OCI-LY1 (cell line): Measurements from ENCODE around the gene KCNT1.

ENCODE experiments used
- H2AFZ ChIP-seq: fragments of 200-600 bp; sonication (generic), shearing (Covaris generic); 2 replicates; pipeline ENCODE4 v1.6.0; 2014; ENCODE audit warnings: antibody characterized with exemption, mild to moderate bottlenecking, low read length
- H3F3A ChIP-seq: fragments of 200-600 bp; sonication (generic), shearing (Covaris generic); 2 replicates; pipeline ENCODE4 v1.6.0; 2014; ENCODE audit warnings: mild to moderate bottlenecking, antibody characterized with exemption, low read length, moderate library complexity; ENCODE audit not compliant: insufficient read depth
- H3K27ac ChIP-seq: fragments of 200-600 bp; sonication (generic); 2 replicates; pipeline ENCODE4 v1.5.1; 2014; ENCODE audit warnings: low read length, mixed run types, mild to moderate bottlenecking, low read depth; ENCODE audit not compliant: poor library complexity, severe bottlenecking
- H3K27me3 ChIP-seq: fragments of 200-600 bp; sonication (generic); 2 replicates; pipeline ENCODE4 v1.6.0; 2014; ENCODE audit warnings: antibody characterized with exemption, mild to moderate bottlenecking, low read length, moderate library complexity; ENCODE audit not compliant: insufficient read depth
- H3K36me3 ChIP-seq: fragments of 200-600 bp; sonication (generic); 2 replicates; pipeline ENCODE4 v1.6.1; 2014; ENCODE audit warnings: mild to moderate bottlenecking, antibody characterized with exemption, low read length, moderate library complexity, mixed read lengths; ENCODE audit not compliant: insufficient read depth
- H3K4me1 ChIP-seq: fragments of 200-600 bp; sonication (generic); 2 replicates; pipeline ENCODE4 v1.5.1; 2014; ENCODE audit warnings: mild to moderate bottlenecking, low read length, moderate library complexity; ENCODE audit not compliant: insufficient read depth, severe bottlenecking
- H3K4me2 ChIP-seq: fragments of 200-600 bp; sonication (generic), shearing (Covaris generic); 2 replicates; pipeline ENCODE4 v1.6.1; 2014; ENCODE audit warnings: low read length
- H3K4me3 ChIP-seq: fragments of 200-600 bp; sonication (generic); 2 replicates; pipeline ENCODE4 v1.5.1; 2014; ENCODE audit warnings: low read length, low read depth, mild to moderate bottlenecking, mixed read lengths; ENCODE audit not compliant: poor library complexity, severe bottlenecking
- H3K79me2 ChIP-seq: fragments of 200-600 bp; shearing (Covaris generic); 2 replicates; pipeline ENCODE4 v1.6.1; 2016; ENCODE audit warnings: mixed run types, low read length, mixed read lengths; ENCODE audit not compliant: insufficient read depth
- H3K9ac ChIP-seq: fragments of 200-600 bp; sonication (generic), shearing (Covaris generic); 2 replicates; pipeline ENCODE4 v1.6.1; 2014; ENCODE audit warnings: mild to moderate bottlenecking, low read length, mixed read lengths
- H3K9me2 ChIP-seq: fragments of 200-600 bp; sonication (generic), shearing (Covaris generic); 2 replicates; pipeline ENCODE4 v1.6.1; 2014; ENCODE audit warnings: low read depth, mild to moderate bottlenecking, low read length, mixed read lengths
- H3K9me3 ChIP-seq: fragments of 200-600 bp; shearing (Covaris generic); 2 replicates; pipeline ENCODE4 v1.6.1; 2014; ENCODE audit warnings: low read length, mixed read lengths
- H4K20me1 ChIP-seq: fragments of 200-600 bp; sonication (generic), shearing (Covaris generic); 2 replicates; pipeline ENCODE4 v1.6.0; 2016; ENCODE audit warnings: mild to moderate bottlenecking, low read length; ENCODE audit not compliant: insufficient read depth
- EZH2 ChIP-seq: fragments of 200-600 bp; sonication (generic), shearing (Covaris generic); IDR thresholded peaks from 2 replicates; pipeline ENCODE4 v1.8.0; 2017; ENCODE audit warnings: borderline replicate concordance, mixed run types, mild to moderate bottlenecking, antibody characterized with exemption, low read length, moderate library complexity, mixed read lengths
- TF ChIP-seq, protein P1 (sequence below): fragments of 200-600 bp; sonication (generic), shearing (Covaris generic); IDR thresholded peaks from 2 replicates; pipeline ENCODE4 v1.5.1; 2017; ENCODE audit warnings: mild to moderate bottlenecking, antibody characterized with exemption, low read length, moderate library complexity, mixed read lengths

Gene KCNT1

GRCh38 chr9:135801070-135801469 lies 99.1 kb downstream of the KCNT1 start:
- Histone ChIP-seq H3K79me2 (no peaks in the 10 kb centered on the region), H3K27ac (no peak overlapping the region), H3K9ac (no peak overlapping the region), H3K4me3 (no peak overlapping the region), H3F3A (no peaks in the 10 kb centered on the region), H3K9me2 (no peaks in the 10 kb centered on the region), H4K20me1 (no peaks in the 10 kb centered on the region), H3K36me3 (no peaks in the 10 kb centered on the region), H2AFZ (no peak overlapping the region), H3K9me3 (no peaks in the 10 kb centered on the region), H3K4me2 (no peak overlapping the region), H3K4me1 (no peaks in the 10 kb centered on the region), H3K27me3 (no peaks in the 10 kb centered on the region; the same call in 1 of the 2 replicates)
- TF ChIP-seq EZH2, result no peak
- TF ChIP-seq, protein P1, sequence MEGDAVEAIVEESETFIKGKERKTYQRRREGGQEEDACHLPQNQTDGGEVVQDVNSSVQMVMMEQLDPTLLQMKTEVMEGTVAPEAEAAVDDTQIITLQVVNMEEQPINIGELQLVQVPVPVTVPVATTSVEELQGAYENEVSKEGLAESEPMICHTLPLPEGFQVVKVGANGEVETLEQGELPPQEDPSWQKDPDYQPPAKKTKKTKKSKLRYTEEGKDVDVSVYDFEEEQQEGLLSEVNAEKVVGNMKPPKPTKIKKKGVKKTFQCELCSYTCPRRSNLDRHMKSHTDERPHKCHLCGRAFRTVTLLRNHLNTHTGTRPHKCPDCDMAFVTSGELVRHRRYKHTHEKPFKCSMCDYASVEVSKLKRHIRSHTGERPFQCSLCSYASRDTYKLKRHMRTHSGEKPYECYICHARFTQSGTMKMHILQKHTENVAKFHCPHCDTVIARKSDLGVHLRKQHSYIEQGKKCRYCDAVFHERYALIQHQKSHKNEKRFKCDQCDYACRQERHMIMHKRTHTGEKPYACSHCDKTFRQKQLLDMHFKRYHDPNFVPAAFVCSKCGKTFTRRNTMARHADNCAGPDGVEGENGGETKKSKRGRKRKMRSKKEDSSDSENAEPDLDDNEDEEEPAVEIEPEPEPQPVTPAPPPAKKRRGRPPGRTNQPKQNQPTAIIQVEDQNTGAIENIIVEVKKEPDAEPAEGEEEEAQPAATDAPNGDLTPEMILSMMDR, result no peak

DNA sequence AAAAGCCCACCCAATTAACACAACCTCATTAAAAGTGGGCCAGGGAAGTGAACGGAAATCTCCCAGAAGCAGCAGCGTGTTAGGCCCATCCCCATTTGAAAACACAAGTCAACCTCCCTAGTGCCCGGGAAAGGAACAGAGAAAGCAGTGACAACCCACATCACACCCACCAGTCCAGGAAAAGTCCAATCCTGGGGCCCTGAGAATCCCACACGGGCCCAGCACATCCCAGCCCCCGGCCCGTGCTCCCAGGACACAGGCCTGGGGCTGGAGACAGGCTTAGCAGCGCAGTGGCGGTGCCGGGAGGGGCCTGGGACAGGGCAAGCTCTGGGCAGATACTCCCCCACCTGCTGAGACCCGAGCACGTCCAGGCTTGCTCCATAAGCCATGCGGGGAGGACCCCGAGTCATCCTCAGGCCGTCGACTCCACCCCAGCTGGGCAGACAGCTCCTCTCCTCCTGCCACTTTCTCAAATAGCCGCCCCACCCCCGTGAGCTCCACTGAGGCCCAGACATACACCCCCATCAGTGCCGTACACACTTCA lies 101.0 kb downstream of the KCNT1 start:
- no peak overlapping the region for H3K27ac ChIP-seq
- H2AFZ ChIP-seq, result no peak overlapping the region
- H3K9me2 ChIP-seq, result no peaks in the 10 kb centered on the region
- H3F3A ChIP-seq, result no peaks in the 10 kb centered on the region
- no peak overlapping the region for H3K4me3 ChIP-seq
- no peaks in the 10 kb centered on the region for H3K4me1 ChIP-seq
- no peak overlapping the region for H3K4me2 ChIP-seq
- no peaks in the 10 kb centered on the region for H3K36me3 ChIP-seq
- no peaks in the 10 kb centered on the region; the same call in 1 of the 2 replicates for H3K27me3 ChIP-seq
- H3K9ac ChIP-seq, result no peak overlapping the region
- no peaks in the 10 kb centered on the region for H3K9me3 ChIP-seq
- TF ChIP-seq, protein P1, result no peak
- no peak for TF ChIP-seq EZH2
- no peaks in the 10 kb centered on the region for H3K79me2 ChIP-seq
- no peaks in the 10 kb centered on the region for H4K20me1 ChIP-seq

DNA sequence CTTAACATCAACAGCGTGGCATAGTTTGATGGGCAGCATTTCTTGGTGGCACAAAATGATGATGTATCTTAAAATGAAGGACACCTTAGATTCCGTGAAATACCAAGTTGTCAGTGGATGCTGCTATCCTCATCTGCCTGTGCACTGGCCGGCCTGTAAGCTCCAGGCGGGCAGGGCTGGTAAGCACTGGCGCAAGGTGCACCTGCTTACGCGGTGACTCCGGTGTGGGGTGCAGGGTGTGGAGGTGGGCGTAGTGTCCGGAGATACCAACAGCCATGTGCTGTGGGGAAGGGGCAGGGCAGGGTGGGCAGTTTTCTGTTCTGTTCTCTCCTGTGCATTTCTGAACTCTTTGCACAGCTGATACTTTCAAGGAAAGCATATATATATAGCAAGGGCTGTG lies 101.5 kb downstream of the KCNT1 start:
- no peak overlapping the region for H3K9ac ChIP-seq
- H3K9me2 ChIP-seq, result no peaks in the 10 kb centered on the region
- no peaks in the 10 kb centered on the region for H3K4me1 ChIP-seq
- no peaks in the 10 kb centered on the region; the same call in 1 of the 2 replicates for H3K27me3 ChIP-seq
- TF ChIP-seq, protein P1, result no peak
- no peak for TF ChIP-seq EZH2
- H3K27ac ChIP-seq, result no peak overlapping the region
- no peaks in the 10 kb centered on the region for H3K79me2 ChIP-seq
- no peak overlapping the region for H2AFZ ChIP-seq
- H3K4me3 ChIP-seq, result no peak overlapping the region
- no peaks in the 10 kb centered on the region for H3F3A ChIP-seq
- no peaks in the 10 kb centered on the region for H3K36me3 ChIP-seq
- H3K9me3 ChIP-seq, result no peaks in the 10 kb centered on the region
- no peaks in the 10 kb centered on the region for H4K20me1 ChIP-seq
- no peak overlapping the region for H3K4me2 ChIP-seq
